NCI-H1930 (cell line): ENCODE measurements around the gene OR51A7.
"Not testable (repeated sequence)": the region's sequence is repeated elsewhere in the genome, so short reads cannot be mapped to it uniquely, and the experiment has no call there.

ENCODE experiments used
- DNase-seq, 2 experiments: peaks; one replicate each; lab custom pipeline; 2025; lab: John Stamatoyannopoulos, UW

The OR51A7 gene

GRCh38 chr11:4955613-4956012, 52.0 kb downstream of the OR51A7 start, which contains the start of gene OR51A2:
OR51A2 (minus strand) TSS chr11:4955713; CDS start chr11:4955713, 0 bp downstream.
- not testable (repeated sequence) for DNase-seq

- no peak for DNase-seq
Observed at GRCh38 chr11:4957396-4957795, 53.8 kb downstream of the OR51A7 start.
